GM21737 (cell line): ENCODE data around the gene WDR41.
"Not testable (repeated sequence)": the region's sequence is repeated elsewhere in the genome, so short reads cannot be mapped to it uniquely, and the experiment has no call there.

Source experiments
- ATAC-seq: cut with Tn5 transposase; IDR thresholded peaks from one replicate; pipeline ENCODE4 v1.9.1; 2021; ENCODE audit warnings: mild to moderate bottlenecking, moderate library complexity; ENCODE audit not compliant: unreplicated experiment

WDR41 gene

GRCh38 chr5:77413049-77413448 is 79.1 kb downstream of the WDR41 start:
- ATAC-seq = no peak

GRCh38 chr5:77409870-77410621 is 82.1 kb downstream of the WDR41 start:
- no peak for ATAC-seq

- no peak for ATAC-seq
Observed at GRCh38 chr5:77407152-77407551, 85.0 kb downstream of the WDR41 start.

GRCh38 chr5:77402796-77403195 is 89.3 kb downstream of the WDR41 start:
- no peak for ATAC-seq

DNA sequence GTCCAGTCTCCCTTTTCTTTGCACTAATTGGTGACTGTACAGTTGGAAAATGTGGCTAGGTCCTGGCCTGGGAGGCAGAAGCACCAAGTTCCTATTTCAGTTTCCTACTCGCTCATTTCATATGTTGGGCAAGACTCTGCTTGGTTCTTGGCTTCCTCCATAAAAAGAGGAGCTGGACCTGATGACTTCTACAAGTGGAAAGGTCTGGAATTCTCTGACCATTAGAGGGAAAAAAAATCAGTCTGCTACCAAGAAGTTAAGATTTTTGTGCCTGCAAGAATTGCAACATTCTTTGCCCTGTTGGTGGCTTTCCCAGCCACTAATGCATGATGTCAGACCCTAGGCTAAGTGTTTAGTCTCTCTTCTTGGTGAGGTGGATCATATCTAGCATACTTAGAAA is 91.5 kb downstream of the WDR41 start:
- ATAC-seq = no peak

GRCh38 chr5:77398896-77399295 is 93.2 kb downstream of the WDR41 start:
- no peak for ATAC-seq

- ATAC-seq = no peak
Observed at GRCh38 chr5:77398458-77398857, 93.7 kb downstream of the WDR41 start.

- no peak for ATAC-seq
Observed at GRCh38 chr5:77397686-77398292, 94.3 kb downstream of the WDR41 start.

GRCh38 chr5:77396017-77396416 is 96.1 kb downstream of the WDR41 start:
- no peak for ATAC-seq

GRCh38 chr5:77394064-77394715 is 97.9 kb downstream of the WDR41 start:
- ATAC-seq = no peak

DNA sequence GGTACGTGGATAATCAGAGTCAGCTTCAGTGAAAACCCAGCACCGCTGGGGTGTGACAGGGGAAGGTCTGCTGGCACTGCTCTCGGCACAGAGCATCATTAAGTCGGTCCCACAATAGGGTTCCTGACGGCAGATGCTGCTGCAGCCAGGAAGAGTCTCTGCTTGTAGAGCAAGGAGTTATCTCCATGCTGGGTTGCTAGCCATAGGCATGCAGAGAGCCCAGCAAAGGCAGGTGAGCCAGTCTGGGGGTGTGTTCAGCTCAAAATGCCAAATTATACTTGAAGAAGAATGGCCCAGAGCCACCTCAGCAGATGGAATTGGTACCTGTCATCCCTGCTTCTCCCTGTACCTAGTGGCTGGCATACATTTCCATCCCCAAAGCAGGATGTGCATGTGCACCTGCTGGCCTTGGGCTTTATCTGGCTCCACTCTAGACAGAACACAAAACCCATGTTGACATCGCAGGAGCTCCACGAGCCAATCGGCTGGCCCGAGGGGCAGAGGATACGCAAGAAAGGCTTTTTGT is 100.8 kb downstream of the WDR41 start:
- no peak for ATAC-seq

DNA sequence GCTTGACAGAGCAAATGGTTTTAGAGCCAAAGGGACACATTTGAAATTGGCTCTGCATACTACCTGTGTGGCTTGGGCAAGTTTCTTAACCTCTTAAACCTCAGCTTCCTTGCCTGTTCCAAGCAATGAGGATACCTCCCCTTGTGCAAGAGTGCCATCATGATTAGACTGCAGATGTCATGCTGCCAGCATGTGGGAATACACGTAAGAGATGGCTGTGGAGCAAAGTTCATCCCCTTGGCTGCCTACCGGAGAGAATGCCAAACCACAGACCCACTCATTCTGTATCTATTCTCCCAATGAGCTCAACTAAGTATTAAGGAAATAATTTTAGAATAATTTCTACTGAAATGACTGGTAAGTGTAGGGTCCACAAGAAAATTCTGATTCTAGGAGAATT is 101.3 kb downstream of the WDR41 start:
- ATAC-seq = no peak

DNA sequence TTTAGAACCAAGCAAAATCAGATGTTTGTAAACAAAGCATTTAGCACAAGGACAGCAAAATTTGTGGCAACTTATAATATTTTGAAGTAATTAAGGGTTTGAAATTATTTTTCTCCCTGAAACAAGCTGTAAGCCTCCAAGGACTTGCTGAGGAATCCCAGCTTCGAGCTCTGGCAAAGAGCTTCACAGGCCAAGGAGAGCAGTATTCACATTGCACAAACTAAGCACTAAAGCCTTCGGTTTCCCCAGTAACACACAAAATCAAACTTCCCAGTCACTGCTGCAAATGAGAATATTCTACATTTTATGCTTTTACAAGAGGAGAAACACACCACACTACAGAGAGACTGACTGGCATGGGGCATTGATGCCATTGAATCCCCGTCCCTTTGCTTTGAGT is 101.9 kb downstream of the WDR41 start:
- ATAC-seq = no peak

GRCh38 chr5:77389746-77390145 is 102.4 kb downstream of the WDR41 start:
- no peak for ATAC-seq

- ATAC-seq = not testable (repeated sequence)
Observed at GRCh38 chr5:77386340-77386739, 105.8 kb downstream of the WDR41 start.

GRCh38 chr5:77383336-77383735 is 108.8 kb downstream of the WDR41 start:
- ATAC-seq = not testable (repeated sequence)
